ENCODE measurements around the gene LOXHD1. TPM values are rescaled to one million over a fixed set of nuclear protein-coding genes. Genes with fewer than 3 reads are reported as not detected.

LOXHD1 gene
- total RNA-seq, 1 experiment from 2014 or later = 0.35 TPM

GRCh38 chr18:46650681-46651080 is 6.3 kb downstream of the LOXHD1 start:
- H3K27ac Mint-ChIP-seq = no peak overlapping the region
- no peak overlapping the region for H3K4me3 Mint-ChIP-seq
- no peaks in the 10 kb centered on the region for H3K4me1 Mint-ChIP-seq
- no peak for TF ChIP-seq NR3C1 (CRISPR knock-in tag; conservative IDR thresholded peaks at IDR 0.05; ENCODE audit: low read depth)
- TF ChIP-seq CBFB (CRISPR knock-in tag; IDR thresholded peaks at IDR 0.05; ENCODE audit: low read depth) = no peak
- no peak for TF ChIP-seq ZNF423 (CRISPR knock-in tag; IDR thresholded peaks at IDR 0.05)
- TF ChIP-seq ZNF425 (CRISPR knock-in tag; conservative IDR thresholded peaks at IDR 0.05) = no peak
- no peak for TF ChIP-seq PRRX2 (CRISPR knock-in tag; IDR thresholded peaks at IDR 0.05)
- no peak for TF ChIP-seq KAT7 (CRISPR knock-in tag; IDR thresholded peaks at IDR 0.05; ENCODE audit: borderline replicate concordance)
- TF ChIP-seq MYBL2 (CRISPR knock-in tag; IDR thresholded peaks at IDR 0.05) = no peak
- no peak for TF ChIP-seq ZNF121 (CRISPR knock-in tag; IDR thresholded peaks at IDR 0.05)
- TF ChIP-seq SP1 (CRISPR knock-in tag; conservative IDR thresholded peaks at IDR 0.05) = no peak
- no peak for TF ChIP-seq ATF2 (CRISPR knock-in tag; IDR thresholded peaks at IDR 0.05; ENCODE audit: borderline replicate concordance, low read depth)
- no peak for TF ChIP-seq CREM (CRISPR knock-in tag; IDR thresholded peaks at IDR 0.05)
- no peak for TF ChIP-seq ATF1 (CRISPR knock-in tag; IDR thresholded peaks at IDR 0.05)
- TF ChIP-seq FOXP1 (CRISPR knock-in tag; IDR thresholded peaks at IDR 0.05; ENCODE audit: borderline replicate concordance) = no peak
- no peak for TF ChIP-seq TEAD4 (CRISPR knock-in tag; IDR thresholded peaks at IDR 0.05)
- TF ChIP-seq JUN (CRISPR knock-in tag; IDR thresholded peaks at IDR 0.05) = no peak
- no peak for TF ChIP-seq ZNF671 (CRISPR knock-in tag; IDR thresholded peaks at IDR 0.05)
- no peak for TF ChIP-seq ZNF317 (CRISPR knock-in tag; IDR thresholded peaks at IDR 0.05; ENCODE audit: borderline replicate concordance, low read depth)
- no peak for TF ChIP-seq E2F4 (CRISPR knock-in tag; IDR thresholded peaks at IDR 0.05; ENCODE audit: borderline replicate concordance, low read depth)
- TF ChIP-seq SOX15 (CRISPR knock-in tag; IDR thresholded peaks at IDR 0.05) = no peak
- H3K9me3 Mint-ChIP-seq = no peaks in the 10 kb centered on the region
- ATAC-seq = no peak
- POLR2A ChIA-PET = no interaction called here
- CTCF ChIA-PET = no interaction called here
- DNase-seq (ENCODE audit: low spot score) = no peak
- no peaks in the 10 kb centered on the region for H3K27me3 Mint-ChIP-seq (ENCODE audit: low read depth)
- H3K36me3 Mint-ChIP-seq = no peaks in the 10 kb centered on the region

- ChIA-PET POLR2A (no interaction called here), CTCF (interaction anchor here (1.3 to 2.7 kb wide), 2 partner anchors 8 to 93 kb away, joined by 3 to 27 read pairs; partner anchors contain the start of gene LOXHD1)
Observed at GRCh38 chr18:46649071-46649862, 7.8 kb downstream of the LOXHD1 start.

More at GRCh38 chr18:46649071-46649862, 7.8 kb downstream of the LOXHD1 start:
- ATAC-seq (no peak), DNase-seq (ENCODE audit: low spot score) (no peak)
- no peak for TF ChIP-seq FOXP4 (CRISPR knock-in tag; IDR thresholded peaks at IDR 0.05)
- Mint-ChIP-seq H3K4me3 (no peak overlapping the region), H3K27me3 (ENCODE audit: low read depth) (no peaks in the 10 kb centered on the region), H3K27ac (no peak overlapping the region), H3K9me3 (no peaks in the 10 kb centered on the region), H3K36me3 (no peaks in the 10 kb centered on the region), H3K4me1 (no peaks in the 10 kb centered on the region)
